Left colon (tissue), 2 donors: ENCODE results near the gene RNF133. TPM values are rescaled to one million over a fixed set of nuclear protein-coding genes. Genes with fewer than 3 reads are reported as not detected.

Experiments used
- ATAC-seq: fragments of 200-7000 bp; cut with Tn5 transposase; one replicate; pipeline ENCODE4 v1.9.1; 2020; ENCODE audit warnings: mild to moderate bottlenecking, moderate library complexity
- DNase-seq, 2 donors: peaks; one replicate each; pipeline ENCODE4 v3.0.0-alpha.2; 2020
- intact Hi-C, 2 donors: fragments of 100-400 bp; cut with DNase I in 1 of 2; cut with micrococcal nuclease in 1 of 2; formaldehyde crosslinking; loops; one replicate each; pipeline versions ENCODE4 v1.11.2 to v1.14.0; 2022; cut with DNase I, micrococcal nuclease
- total RNA-seq, 2 donors: library from RNA; stranded (reverse); fragmentation: NEBNext Ultra II Directional; extraction: Animal tissue kit (Norgen Biotek cat#: 25700); gene quantifications; one replicate each; pipeline ENCODE4 v1.2.1, GENCODE V29; 2021
- donor health status: DM: no; HTN: no; CAD: no.
- donor health status: DM: yes; HTN: yes; CAD: no.

RNF133 gene
- total RNA-seq, 2 donors from 2014 or later = 0.53 to 1.3 TPM

- intact Hi-C loops = no loop called here
- DNase-seq (no peak), ATAC-seq (no peak)
These were observed 40.1 kb downstream of the RNF133 start for GRCh38 chr7:122658856-122659255.

- intact Hi-C loops = no loop called here
- ATAC-seq (no peak), DNase-seq (no peak)
These were observed 45.2 kb downstream of the RNF133 start for GRCh38 chr7:122653685-122654084.

- DNase-seq = no peak
- intact Hi-C loops = no loop called here
- no peak for ATAC-seq
These were observed 46.0 kb downstream of the RNF133 start for GRCh38 chr7:122652876-122653275.

- ATAC-seq (no peak), DNase-seq (no peak)
- intact Hi-C loops = no loop called here
These were observed 47.5 kb downstream of the RNF133 start for GRCh38 chr7:122651451-122651850.

Other genes starting within 250 kb of the RNF133 start
- gene RNF148, start 3.8 kb upstream of the RNF133 start, total RNA-seq = 1 to 10 TPM in 1 of 2 donors, under 1 TPM in 1; 0.25 to 1.0 TPM
- gene CADPS2, start 187.3 kb upstream of the RNF133 start, total RNA-seq = 10 to 100 TPM; 12.1 to 13.0 TPM